Measurements from ENCODE around the gene TACR2.

TACR2 gene

DNA sequence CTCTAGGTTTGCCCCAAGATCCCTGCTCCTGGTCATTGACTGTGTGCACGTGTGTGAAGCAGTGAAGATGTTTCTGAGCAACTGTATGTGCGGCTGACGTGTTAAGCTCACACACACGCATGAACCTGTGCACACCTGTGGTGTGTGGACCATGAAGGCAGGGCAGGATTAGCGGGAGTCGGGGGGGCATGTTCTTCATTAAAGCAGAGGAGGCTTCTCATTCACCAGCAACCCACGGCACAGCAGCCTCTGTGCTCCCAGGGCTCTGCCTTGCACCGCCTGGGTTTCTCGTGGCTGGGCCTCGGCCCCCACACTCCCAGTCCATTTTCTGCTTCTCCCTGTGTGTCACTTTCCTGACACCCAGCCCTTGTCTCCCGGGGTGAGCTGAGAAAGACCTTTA lies 824 bp upstream of the TACR2 start:
- H2AFZ ChIP-seq (ENCODE audit: low read depth, low read length, severe bottlenecking), result no peak overlapping the region

GRCh38 chr10:69415951-69416350 lies 767 bp downstream of the TACR2 start:
- Histone ChIP-seq H3K9me2 (replicated peaks; ENCODE audit: insufficient read depth, low read length) (no peaks in the 10 kb centered on the region), H3K79me2 (ENCODE audit: insufficient read depth, low read length) (no peaks in the 10 kb centered on the region), H3K27me3 (ENCODE audit: low read length) (no peaks in the 10 kb centered on the region), H2AFZ (ENCODE audit: low read depth, low read length, severe bottlenecking) (no peak overlapping the region), H3K4me2 (ENCODE audit: low read depth, low read length, poor library complexity, severe bottlenecking) (no peak overlapping the region), H3K36me3 (ENCODE audit: low read length) (no peaks in the 10 kb centered on the region), H4K20me1 (ENCODE audit: low read depth, low read length) (no peaks in the 10 kb centered on the region), H3K4me3 (ENCODE audit: insufficient read depth, low read length, poor library complexity, severe bottlenecking) (no peak overlapping the region), H3K9me3 (ENCODE audit: insufficient read depth, low read length) (no peaks in the 10 kb centered on the region), H3K9ac (ENCODE audit: low read length) (no peak overlapping the region), H3F3A (ENCODE audit: insufficient read depth) (no peaks in the 10 kb centered on the region), H3K27ac (ENCODE audit: low read depth, low read length) (no peak overlapping the region)
- TF ChIP-seq CTCF (IDR thresholded peaks at IDR 0.05; ENCODE audit: insufficient read depth, low read length, poor library complexity, severe bottlenecking) (no peak), EZH2phosphoT487 (conservative IDR thresholded peaks at IDR 0.05; ENCODE audit: low read length) (no peak)

More for the DNA sequence above, 824 bp upstream of the TACR2 start:
- no peaks in the 10 kb centered on the region for H3K9me3 ChIP-seq (ENCODE audit: insufficient read depth, low read length)
- H3K27me3 ChIP-seq (ENCODE audit: low read length), result no peaks in the 10 kb centered on the region
- H3K79me2 ChIP-seq (ENCODE audit: insufficient read depth, low read length), result no peaks in the 10 kb centered on the region
- no peaks in the 10 kb centered on the region for H4K20me1 ChIP-seq (ENCODE audit: low read depth, low read length)
- no peaks in the 10 kb centered on the region for H3K36me3 ChIP-seq (ENCODE audit: low read length)
- H3K27ac ChIP-seq (ENCODE audit: low read depth, low read length), result no peak overlapping the region
- no peaks in the 10 kb centered on the region for H3F3A ChIP-seq (ENCODE audit: insufficient read depth)
- no peaks in the 10 kb centered on the region for H3K9me2 ChIP-seq (replicated peaks; ENCODE audit: insufficient read depth, low read length)
- no peak overlapping the region for H3K4me3 ChIP-seq (ENCODE audit: insufficient read depth, low read length, poor library complexity, severe bottlenecking)
- no peak overlapping the region for H3K4me2 ChIP-seq (ENCODE audit: low read depth, low read length, poor library complexity, severe bottlenecking)
- no peak for TF ChIP-seq CTCF (IDR thresholded peaks at IDR 0.05; ENCODE audit: insufficient read depth, low read length, poor library complexity, severe bottlenecking)
- no peak for TF ChIP-seq EZH2phosphoT487 (conservative IDR thresholded peaks at IDR 0.05; ENCODE audit: low read length)
- no peak overlapping the region for H3K9ac ChIP-seq (ENCODE audit: low read length)

DNA sequence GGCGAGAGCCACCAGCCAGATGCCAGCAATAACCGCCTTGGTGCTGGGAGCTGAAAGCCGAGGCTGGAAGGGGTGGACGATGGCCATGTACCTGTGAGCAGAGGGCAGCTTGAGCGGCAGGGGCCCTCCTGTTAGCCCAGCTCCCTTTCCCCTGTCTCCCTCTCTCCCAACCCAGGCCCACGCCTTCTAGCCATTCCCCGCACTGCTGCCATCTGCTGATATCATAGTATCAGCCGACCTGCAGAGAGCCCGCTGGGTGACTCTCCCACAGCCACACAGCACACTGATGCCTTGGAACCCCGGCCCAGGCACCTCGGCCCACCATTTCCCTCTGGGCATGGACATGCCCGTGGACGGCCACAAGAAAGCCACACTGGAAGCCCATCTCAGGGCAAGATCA lies 1.7 kb downstream of the TACR2 start:
- no peak overlapping the region for H3K9ac ChIP-seq (ENCODE audit: low read length)
- H4K20me1 ChIP-seq (ENCODE audit: low read depth, low read length), result no peaks in the 10 kb centered on the region
- no peaks in the 10 kb centered on the region for H3K9me3 ChIP-seq (ENCODE audit: insufficient read depth, low read length)
- TF ChIP-seq CTCF (IDR thresholded peaks at IDR 0.05; ENCODE audit: insufficient read depth, low read length, poor library complexity, severe bottlenecking) (no peak), EZH2phosphoT487 (conservative IDR thresholded peaks at IDR 0.05; ENCODE audit: low read length) (no peak)
- no peaks in the 10 kb centered on the region for H3K9me2 ChIP-seq (replicated peaks; ENCODE audit: insufficient read depth, low read length)
- H3K4me3 ChIP-seq (ENCODE audit: insufficient read depth, low read length, poor library complexity, severe bottlenecking), result no peak overlapping the region
- no peak overlapping the region for H2AFZ ChIP-seq (ENCODE audit: low read depth, low read length, severe bottlenecking)
- no peaks in the 10 kb centered on the region for H3F3A ChIP-seq (ENCODE audit: insufficient read depth)
- no peak overlapping the region for H3K4me2 ChIP-seq (ENCODE audit: low read depth, low read length, poor library complexity, severe bottlenecking)
- H3K36me3 ChIP-seq (ENCODE audit: low read length), result no peaks in the 10 kb centered on the region
- H3K79me2 ChIP-seq (ENCODE audit: insufficient read depth, low read length), result no peaks in the 10 kb centered on the region
- H3K27me3 ChIP-seq (ENCODE audit: low read length), result no peaks in the 10 kb centered on the region
- no peak overlapping the region for H3K27ac ChIP-seq (ENCODE audit: low read depth, low read length)

All from SU-DHL-6 (cell line).